CD14-positive monocyte (primary cell): Measurements from ENCODE around the gene DNAJA2. TPM values are rescaled to one million over a fixed set of nuclear protein-coding genes. Genes with fewer than 3 reads are reported as not detected.

Experiments used
- DNase-seq, 3 donors: peaks; one replicate each; pipeline ENCODE4 v3.0.0-alpha.2; 2011 to 2022
- H2AFZ ChIP-seq: 2 replicates; pipeline ENCODE4 v1.6.0; 2012; ENCODE audit warnings: mild to moderate bottlenecking, low read depth, low read length, inconsistent platforms; ENCODE audit not compliant: insufficient read depth, poor library complexity, severe bottlenecking
- H3K27ac ChIP-seq, 2 donors: 1 replicate in 1 of 2; 2 replicates in 1 of 2; pipeline ENCODE4 v1.5.1; 2012 to 2013; ENCODE audit warnings: low read length in 2 of 2, control low read depth in 1 of 2, inconsistent platforms in 1 of 2, low read depth in 1 of 2, mild to moderate bottlenecking in 1 of 2
- H3K27me3 ChIP-seq, 2 donors: one replicate each; pipeline versions ENCODE4 v1.6.0 to v1.6.1; 2011 to 2013; ENCODE audit warnings: low read length in 2 of 2; ENCODE audit not compliant: control insufficient read depth in 2 of 2, insufficient read depth in 2 of 2
- H3K36me3 ChIP-seq, 2 donors: replicated peaks in 1 of 2; 1 replicate in 1 of 2; 2 replicates in 1 of 2; pipeline versions ENCODE4 v1.5.1 to v1.6.1; 2012 to 2013; ENCODE audit warnings: low read length in 2 of 2, control low read depth in 1 of 2, inconsistent platforms in 1 of 2, mild to moderate bottlenecking in 1 of 2; ENCODE audit not compliant: insufficient read depth in 2 of 2, control insufficient read depth in 1 of 2
- H3K4me1 ChIP-seq, 2 donors: 1 replicate in 1 of 2; 2 replicates in 1 of 2; pipeline versions ENCODE4 v1.5.1 to v1.6.1; 2012 to 2013; ENCODE audit warnings: low read length in 2 of 2, control low read depth in 1 of 2, inconsistent platforms in 1 of 2, mild to moderate bottlenecking in 1 of 2, moderate library complexity in 1 of 2; ENCODE audit not compliant: insufficient read depth in 2 of 2, control insufficient read depth in 1 of 2
- H3K4me2 ChIP-seq: replicated peaks from 2 replicates; pipeline ENCODE3; 2012; ENCODE audit warnings: low read length, moderate library complexity, mild to moderate bottlenecking; ENCODE audit not compliant: poor library complexity, severe bottlenecking; ENCODE audit errors: extremely low read depth
- H3K4me3 ChIP-seq, 3 experiments: fragments of 200-600 bp in 1 of 3; sonication (generic) in 1 of 3; replicated peaks in 1 of 3; 1 replicate in 2 of 3; 2 replicates in 1 of 3; pipeline ENCODE4 v1.5.1; 2011 to 2013; ENCODE audit warnings: low read length in 3 of 3, mild to moderate bottlenecking in 3 of 3, control low read depth in 2 of 3, low read depth in 2 of 3, inconsistent platforms in 1 of 3, moderate library complexity in 1 of 3
- H3K79me2 ChIP-seq: 2 replicates; pipeline ENCODE4 v1.6.0; 2012; ENCODE audit warnings: mild to moderate bottlenecking, control low read depth, inconsistent platforms, low read length, moderate library complexity; ENCODE audit not compliant: insufficient read depth
- H3K9ac ChIP-seq: 2 replicates; pipeline ENCODE4 v1.6.0; 2017; ENCODE audit warnings: low read length, mild to moderate bottlenecking; ENCODE audit not compliant: insufficient read depth, poor library complexity, severe bottlenecking
- H3K9me3 ChIP-seq, 2 donors: replicated peaks in 1 of 2; 1 replicate in 1 of 2; 2 replicates in 1 of 2; pipeline versions ENCODE4 v1.5.1 to v1.6.1; 2012 to 2013; ENCODE audit warnings: low read length in 2 of 2, control low read depth in 1 of 2; ENCODE audit not compliant: control insufficient read depth in 1 of 2, insufficient read depth in 1 of 2
- H4K20me1 ChIP-seq: 2 replicates; pipeline ENCODE4 v1.6.0; 2012; ENCODE audit warnings: mild to moderate bottlenecking, low read length, control low read depth, moderate library complexity; ENCODE audit not compliant: insufficient read depth
- H3K27ac Mint-ChIP-seq, 7 donors: one replicate each; pipeline ENCODE4 v1.8.0; 2020; ENCODE audit warnings: mild to moderate bottlenecking in 7 of 7, mixed read lengths in 7 of 7, moderate library complexity in 6 of 7, inconsistent platforms in 2 of 7
- H3K27me3 Mint-ChIP-seq, 3 donors: one replicate each; pipeline ENCODE4 v1.8.0; 2021 to 2022; ENCODE audit warnings: low read depth in 3 of 3, mild to moderate bottlenecking in 3 of 3, mixed read lengths in 3 of 3, moderate library complexity in 3 of 3, inconsistent platforms in 1 of 3
- H3K36me3 Mint-ChIP-seq, 2 donors: one replicate each; pipeline ENCODE4 v1.8.0; 2020; ENCODE audit warnings: mixed read lengths in 2 of 2, inconsistent platforms in 1 of 2, mild to moderate bottlenecking in 1 of 2
- H3K4me1 Mint-ChIP-seq: one replicate; pipeline ENCODE4 v1.8.0; 2020; ENCODE audit warnings: mild to moderate bottlenecking, mixed read lengths
- H3K4me3 Mint-ChIP-seq, 2 donors: one replicate each; pipeline ENCODE4 v1.8.0; 2020; ENCODE audit warnings: mild to moderate bottlenecking in 2 of 2, mixed read lengths in 2 of 2, moderate library complexity in 1 of 2
- H3K9me3 Mint-ChIP-seq, 7 donors: one replicate each; pipeline ENCODE4 v1.8.0; 2020 to 2022; ENCODE audit warnings: mixed read lengths in 7 of 7, mild to moderate bottlenecking in 6 of 7, moderate library complexity in 6 of 7, inconsistent platforms in 2 of 7
- CTCF ChIP-seq: fragments of 200-600 bp; IDR thresholded peaks from one replicate; pipeline ENCODE4 v1.8.0; 2022; ENCODE audit warnings: antibody characterized with exemption, mild to moderate bottlenecking
- WGBS: methylation state at CpG from one replicate; pipeline ENCODE4 v1.1.5; 2013; ENCODE audit warnings: missing lambda C conversion rate; ENCODE audit not compliant: insufficient coverage; 5-methylcytosine and 5-hydroxymethylcytosine counted together
- intact Hi-C, 2 donors: fragments of 100-400 bp; cut with micrococcal nuclease; formaldehyde crosslinking; loops; one replicate each; pipeline versions ENCODE4 v1.15.0 to v1.15.1; 2023
- polyA plus RNA-seq, 3 donors: library from polyadenylated mRNA; depleted of rRNA in 1 of 3; unstranded in 2 of 3; stranded (reverse) in 1 of 3; fragments of 300-500 nt in 2 of 3; fragments of >200 nt in 1 of 3; fragmentation: Illumina TruSeq in 2 of 3; gene quantifications; 1 replicate in 2 of 3; 2 replicates in 1 of 3; pipeline ENCODE4 v1.2.3, GENCODE V29; 2012 to 2021

Gene DNAJA2
- polyA plus RNA-seq, 3 donors = 14.4 to 63.4 (median 62.9) TPM

DNA sequence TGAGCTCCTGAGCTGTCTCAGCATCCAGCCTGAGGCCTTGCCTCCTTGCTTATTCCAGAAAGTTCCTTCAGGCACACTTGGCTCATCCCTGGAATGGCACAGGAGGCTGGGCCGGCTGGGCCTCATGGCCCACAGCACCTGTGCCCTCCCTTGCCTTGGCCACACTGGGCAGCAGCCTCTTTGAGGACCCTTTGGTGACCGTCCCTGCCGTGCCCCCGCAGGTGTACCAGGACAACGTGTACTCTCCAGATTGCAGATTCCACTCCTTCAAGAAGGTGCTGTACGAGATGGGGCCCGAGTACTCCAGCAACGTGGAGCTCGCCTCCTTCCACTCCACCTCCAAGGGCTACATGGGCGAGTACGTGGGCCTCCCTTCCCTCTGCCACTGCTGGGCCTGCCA, 55.1 kb downstream of the DNAJA2 start:
- Mint-ChIP-seq H3K36me3 (peaks cover 15 to 38% of the 10 kb centered on the region in 2 donors), H3K4me1 (peaks cover 41% of the 10 kb centered on the region)

DNA sequence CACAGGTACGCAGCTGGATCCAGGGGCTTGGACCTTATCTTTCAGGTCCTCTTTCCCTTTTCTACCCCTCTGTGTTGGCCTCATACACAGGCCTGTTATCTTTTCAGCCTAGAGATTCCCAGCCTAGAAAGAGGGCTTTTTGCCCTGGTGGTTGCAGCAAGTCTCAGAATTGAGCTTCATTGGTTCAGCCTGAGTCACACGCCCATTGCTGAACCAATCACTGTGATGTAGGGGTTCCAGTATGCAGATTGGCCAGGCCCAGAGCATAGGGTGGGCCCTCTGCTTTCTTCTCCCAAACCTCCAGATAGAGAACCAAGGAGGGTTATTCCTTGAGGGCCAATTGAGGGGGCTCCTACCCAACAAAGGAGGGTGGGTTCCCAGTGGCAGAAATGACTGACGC, 56.5 kb downstream of the DNAJA2 start:
- TF ChIP-seq CTCF = no peak
- Histone ChIP-seq H3K4me3 (peak overlapping the region in 1 of 3 experiments; percentile 33), H3K36me3 (peaks cover 0 to 12% of the 10 kb centered on the region in 2 donors), H2AFZ (no peak overlapping the region), H3K9me3 (no peaks in the 10 kb centered on the region), H4K20me1 (no peaks in the 10 kb centered on the region), H3K27ac (peak overlapping the region; percentile 21 to 43), H3K79me2 (no peaks in the 10 kb centered on the region), H3K4me1 (peaks cover 29 to 30% of the 10 kb centered on the region in 2 donors), H3K27me3 (no peaks in the 10 kb centered on the region), H3K9ac (no peak overlapping the region), H3K4me2 (peak overlapping the region; percentile 30)
- WGBS = 100% methylated on average over 1 of the region's 3 CpGs
- Mint-ChIP-seq H3K4me3 (peak overlapping the region in 1 of 2 donors; percentile 49), H3K27ac (peak overlapping the region in 2 of 7 donors; percentile 41 to 81), H3K4me1 (peaks cover 48% of the 10 kb centered on the region), H3K9me3 (no peaks in the 10 kb centered on the region), H3K27me3 (peaks cover 0 to 1% (median 0%) of the 10 kb centered on the region in 3 donors), H3K36me3 (peaks cover 9 to 24% of the 10 kb centered on the region in 2 donors)
- no peak for DNase-seq
- intact Hi-C loops = no loop called here

More for the DNA sequence above, 55.1 kb downstream of the DNAJA2 start:
- Histone ChIP-seq H4K20me1 (no peaks in the 10 kb centered on the region), H3K9me3 (no peaks in the 10 kb centered on the region), H3K36me3 (peaks cover 0 to 22% of the 10 kb centered on the region in 2 donors), H3K27me3 (no peaks in the 10 kb centered on the region), H3K27ac (peak overlapping the region; percentile 6 to 43), H3K4me1 (peaks cover 29 to 30% of the 10 kb centered on the region in 2 donors), H2AFZ (peak overlapping the region; percentile 25), H3K4me2 (no peak overlapping the region), H3K79me2 (no peaks in the 10 kb centered on the region), H3K4me3 (no peak overlapping the region), H3K9ac (no peak overlapping the region)
- 97% methylated on average over 9 of the region's 11 CpGs for WGBS
- no peaks in the 10 kb centered on the region for H3K9me3 Mint-ChIP-seq
- H3K27me3 Mint-ChIP-seq = peaks cover 0 to 1% (median 0%) of the 10 kb centered on the region in 3 donors
- no peak overlapping the region for H3K4me3 Mint-ChIP-seq
- peak overlapping the region in 2 of 7 donors; percentile 16 to 36 for H3K27ac Mint-ChIP-seq
- TF ChIP-seq CTCF = no peak
- DNase-seq = no peak
- intact Hi-C loops = no loop called here
